ENCODE data around the gene CHKB.

Gene CHKB

GRCh38 chr22:50562523-50563412 lies 19.9 kb downstream of the CHKB start, which contains the start of gene SYCE3:
Gene SYCE3, minus strand, starts transcription at chr22:50562919. Its CDS starts 6,514 bp downstream, at chr22:50556405.
- TF ChIP-seq GATA3 (IDR thresholded peaks at IDR 0.05; ENCODE audit: low read depth, low read length), result no peak
- TF ChIP-seq GATA2 (IDR thresholded peaks at IDR 0.05; ENCODE audit: low read depth, low read length), result no peak

DNA sequence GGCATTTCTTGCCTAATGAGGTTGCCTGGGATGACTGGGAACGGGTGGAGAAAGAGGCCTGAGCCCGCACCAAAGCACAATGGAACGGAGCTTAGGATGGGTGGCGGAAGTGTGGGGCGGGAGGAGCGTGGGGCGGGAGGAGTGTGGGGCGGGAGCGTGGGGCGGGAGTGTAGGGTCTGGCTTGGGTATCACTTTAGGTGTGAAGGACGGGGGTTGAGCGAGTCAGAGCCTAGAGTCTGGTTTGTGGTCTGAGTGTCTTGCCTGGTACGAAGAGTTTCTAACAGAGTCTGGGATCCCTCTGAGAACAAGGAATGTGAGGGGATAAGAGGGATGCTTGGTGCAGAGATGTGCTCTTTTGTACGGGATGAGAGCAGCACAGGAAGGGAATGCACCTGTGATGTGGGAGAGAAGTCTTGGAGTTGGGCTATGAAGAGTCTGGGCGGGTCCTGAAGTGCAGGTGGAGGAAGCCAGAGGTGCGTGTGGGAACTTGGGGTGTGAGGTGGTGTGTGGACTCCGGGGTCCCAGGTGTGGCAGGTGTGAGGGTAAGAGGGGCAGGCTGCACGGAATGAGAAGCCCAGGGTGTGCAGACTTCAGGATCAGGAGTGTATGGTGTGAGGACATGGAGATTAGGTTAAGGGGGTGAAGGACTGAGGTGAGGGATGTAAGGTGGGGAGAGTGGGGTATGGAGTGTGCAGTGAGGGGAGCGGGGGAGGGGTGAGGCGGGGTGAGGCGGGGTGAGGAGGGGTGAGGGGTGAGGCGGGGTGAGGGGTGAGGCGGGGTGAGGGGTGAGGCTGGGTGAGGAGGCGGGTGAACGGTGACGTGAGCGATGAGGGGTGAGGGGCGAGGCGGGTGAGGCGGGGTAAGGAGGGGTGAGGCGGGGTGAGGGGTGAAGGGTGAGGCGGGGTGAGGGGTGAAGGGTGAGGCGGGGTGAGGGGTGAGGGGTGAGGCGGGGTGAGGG lies 21.0 kb downstream of the CHKB start:
- no peak for TF ChIP-seq GATA2 (IDR thresholded peaks at IDR 0.05; ENCODE audit: low read depth, low read length)
- TF ChIP-seq GATA3 (IDR thresholded peaks at IDR 0.05; ENCODE audit: low read depth, low read length), result no peak

- TF ChIP-seq GATA3 (IDR thresholded peaks at IDR 0.05; ENCODE audit: low read depth, low read length) (no peak), GATA2 (IDR thresholded peaks at IDR 0.05; ENCODE audit: low read depth, low read length) (no peak)
These were observed 22.6 kb downstream of the CHKB start for GRCh38 chr22:50560034-50560433.

DNA sequence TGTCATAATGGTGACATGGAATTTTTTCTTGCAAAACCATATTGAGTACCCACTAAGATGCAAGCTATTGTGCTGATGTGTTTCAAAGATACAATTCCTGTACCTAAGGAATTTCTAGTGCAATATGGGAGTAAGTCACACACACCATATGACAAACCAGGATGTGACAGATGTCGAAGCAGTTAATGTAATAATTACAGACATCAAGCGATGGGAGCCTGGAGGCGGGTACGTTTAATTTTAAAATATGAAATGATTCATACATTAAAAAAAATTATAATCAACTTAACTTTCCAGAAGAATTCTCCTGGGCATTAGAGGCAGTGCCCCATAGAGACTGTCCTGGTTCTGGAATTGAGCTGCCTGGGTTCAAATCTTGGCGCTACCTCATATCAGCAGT lies 25.9 kb downstream of the CHKB start:
- no peak for TF ChIP-seq GATA3 (IDR thresholded peaks at IDR 0.05; ENCODE audit: low read depth, low read length)
- no peak for TF ChIP-seq GATA2 (IDR thresholded peaks at IDR 0.05; ENCODE audit: low read depth, low read length)

DNA sequence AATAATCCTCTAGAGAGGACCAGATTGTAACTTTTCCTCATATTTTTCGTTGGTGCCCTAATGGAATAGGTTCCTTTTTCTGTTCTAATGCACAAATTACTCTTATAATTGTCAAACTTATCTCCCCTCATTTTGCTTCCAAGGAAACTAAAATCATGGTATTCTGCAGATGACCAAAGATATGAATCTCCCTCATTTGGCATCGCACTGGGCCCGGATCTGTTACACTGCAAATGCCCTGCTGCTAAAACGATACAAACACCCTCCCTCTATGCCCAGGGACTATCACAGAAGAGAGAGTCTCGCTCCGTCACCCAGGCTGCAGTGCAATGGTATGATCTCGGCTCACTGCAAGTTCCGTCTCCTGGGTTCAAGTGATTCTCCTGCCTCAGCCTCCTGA lies 29.3 kb downstream of the CHKB start:
- peak; percentile 48; the same call in 1 of the 2 replicates for TF ChIP-seq GATA3 (IDR thresholded peaks at IDR 0.05; ENCODE audit: low read depth, low read length)
- peak; percentile 81 for TF ChIP-seq GATA2 (IDR thresholded peaks at IDR 0.05; ENCODE audit: low read depth, low read length)

DNA sequence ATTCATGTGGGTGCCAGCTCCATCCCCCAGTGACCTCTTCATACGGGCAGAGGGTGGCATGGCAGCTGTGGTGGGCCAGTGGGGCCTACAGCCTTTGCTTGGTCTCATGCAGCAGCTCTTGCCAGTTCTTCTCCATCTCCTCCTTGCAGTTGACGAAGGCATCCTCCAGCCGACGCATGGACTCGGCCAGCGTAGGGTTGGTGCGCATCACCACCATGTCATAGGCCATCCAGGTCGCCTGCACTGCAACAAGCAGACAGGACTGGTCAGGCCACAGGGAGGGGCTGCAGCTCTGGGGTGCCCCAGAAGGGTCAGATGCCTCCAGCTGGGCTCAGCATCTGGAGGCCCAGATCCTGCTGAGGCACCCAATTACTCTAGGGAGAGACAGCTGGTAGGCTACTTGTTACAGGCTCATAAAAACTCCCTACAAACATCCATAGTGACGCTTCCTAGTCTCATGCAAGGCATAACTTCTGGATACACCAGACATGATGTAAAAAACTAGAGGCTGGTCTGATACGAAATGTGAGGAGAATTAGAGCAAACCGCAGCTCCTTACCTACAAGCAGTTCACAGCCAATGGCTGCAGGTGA lies 31.4 kb downstream of the CHKB start:
- TF ChIP-seq GATA3 (IDR thresholded peaks at IDR 0.05; ENCODE audit: low read depth, low read length) (no peak), GATA2 (IDR thresholded peaks at IDR 0.05; ENCODE audit: low read depth, low read length) (no peak)

- TF ChIP-seq GATA3 (IDR thresholded peaks at IDR 0.05; ENCODE audit: low read depth, low read length), result no peak
These were observed 32.3 kb downstream of the CHKB start for GRCh38 chr22:50550395-50550794.

DNA sequence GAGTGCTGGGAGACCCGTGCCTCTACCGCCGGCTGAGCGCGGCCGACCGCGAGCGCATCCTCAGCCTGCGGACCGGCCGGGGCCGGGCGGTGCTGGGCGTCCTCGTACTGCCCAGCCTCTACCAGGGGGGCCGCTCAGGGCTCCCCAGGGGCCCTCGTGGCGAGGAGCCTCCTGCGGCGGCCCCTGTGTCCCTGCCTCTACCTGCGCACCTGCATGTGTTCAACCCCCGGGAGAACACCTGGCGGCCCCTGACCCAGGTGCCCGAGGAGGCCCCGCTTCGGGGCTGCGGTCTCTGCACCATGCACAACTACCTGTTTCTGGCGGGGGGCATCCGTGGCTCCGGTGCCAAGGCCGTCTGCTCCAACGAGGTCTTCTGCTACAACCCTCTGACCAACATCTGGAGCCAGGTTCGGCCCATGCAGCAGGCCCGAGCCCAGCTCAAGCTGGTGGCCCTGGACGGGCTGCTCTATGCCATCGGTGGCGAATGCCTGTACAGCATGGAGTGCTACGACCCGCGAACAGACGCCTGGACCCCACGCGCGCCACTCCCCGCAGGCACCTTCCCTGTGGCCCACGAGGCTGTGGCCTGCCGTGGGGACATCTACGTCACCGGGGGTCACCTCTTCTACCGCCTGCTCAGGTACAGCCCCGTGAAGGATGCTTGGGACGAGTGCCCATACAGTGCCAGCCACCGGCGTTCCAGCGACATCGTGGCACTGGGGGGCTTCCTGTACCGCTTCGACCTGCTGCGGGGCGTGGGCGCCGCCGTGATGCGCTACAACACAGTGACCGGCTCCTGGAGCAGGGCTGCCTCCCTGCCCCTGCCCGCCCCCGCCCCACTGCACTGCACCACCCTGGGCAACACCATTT lies 33.5 kb downstream of the CHKB start:
- TF ChIP-seq GATA2 (IDR thresholded peaks at IDR 0.05; ENCODE audit: low read depth, low read length) (no peak), GATA3 (IDR thresholded peaks at IDR 0.05; ENCODE audit: low read depth, low read length) (no peak)

DNA sequence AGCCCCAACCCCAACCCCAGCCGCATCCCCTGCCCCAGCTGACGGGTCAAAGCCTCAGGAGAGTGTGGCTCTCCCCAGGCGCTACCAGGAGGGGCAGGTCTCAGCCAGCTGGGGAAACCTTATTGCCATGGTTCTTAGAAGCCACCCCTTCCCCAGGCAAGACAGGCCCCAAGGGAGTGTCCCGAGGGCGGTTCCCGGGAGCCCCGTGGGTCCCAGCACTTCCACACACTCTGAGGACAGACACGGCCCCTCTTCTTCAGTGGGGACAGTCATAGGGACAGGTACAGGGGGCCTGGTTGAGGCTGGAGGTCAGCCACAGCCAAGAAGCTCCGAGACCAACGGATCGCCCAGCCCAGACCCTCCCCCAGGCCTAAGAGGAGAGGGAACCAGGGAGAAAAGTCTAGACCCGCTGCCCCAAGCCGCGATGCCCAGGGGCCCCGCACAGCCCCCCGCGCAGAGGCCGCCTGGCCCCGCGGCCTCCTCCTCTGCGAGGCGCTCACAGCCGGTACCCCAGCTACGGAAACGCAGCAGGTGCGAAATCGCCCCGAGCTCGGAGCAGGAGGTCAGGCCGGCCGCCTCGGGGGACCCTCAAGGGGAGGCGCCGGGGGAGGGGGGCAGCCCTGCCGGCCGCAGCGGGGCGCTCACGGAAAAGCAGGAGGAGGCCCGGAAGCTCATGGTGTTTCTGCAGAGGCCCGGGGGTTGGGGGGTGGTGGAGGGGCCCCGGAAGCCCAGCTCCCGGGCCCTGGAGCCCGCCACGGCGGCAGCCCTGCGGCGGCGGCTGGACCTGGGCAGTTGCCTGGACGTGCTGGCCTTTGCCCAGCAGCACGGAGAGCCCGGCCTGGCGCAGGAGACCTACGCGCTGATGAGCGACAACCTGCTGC lies 34.4 kb downstream of the CHKB start:
- TF ChIP-seq GATA3 (IDR thresholded peaks at IDR 0.05; ENCODE audit: low read depth, low read length), result no peak
- TF ChIP-seq GATA2 (IDR thresholded peaks at IDR 0.05; ENCODE audit: low read depth, low read length), result no peak

- TF ChIP-seq GATA2 (IDR thresholded peaks at IDR 0.05; ENCODE audit: low read depth, low read length), result no peak
- no peak for TF ChIP-seq GATA3 (IDR thresholded peaks at IDR 0.05; ENCODE audit: low read depth, low read length)
These were observed 35.2 kb downstream of the CHKB start for GRCh38 chr22:50547263-50547985.

DNA sequence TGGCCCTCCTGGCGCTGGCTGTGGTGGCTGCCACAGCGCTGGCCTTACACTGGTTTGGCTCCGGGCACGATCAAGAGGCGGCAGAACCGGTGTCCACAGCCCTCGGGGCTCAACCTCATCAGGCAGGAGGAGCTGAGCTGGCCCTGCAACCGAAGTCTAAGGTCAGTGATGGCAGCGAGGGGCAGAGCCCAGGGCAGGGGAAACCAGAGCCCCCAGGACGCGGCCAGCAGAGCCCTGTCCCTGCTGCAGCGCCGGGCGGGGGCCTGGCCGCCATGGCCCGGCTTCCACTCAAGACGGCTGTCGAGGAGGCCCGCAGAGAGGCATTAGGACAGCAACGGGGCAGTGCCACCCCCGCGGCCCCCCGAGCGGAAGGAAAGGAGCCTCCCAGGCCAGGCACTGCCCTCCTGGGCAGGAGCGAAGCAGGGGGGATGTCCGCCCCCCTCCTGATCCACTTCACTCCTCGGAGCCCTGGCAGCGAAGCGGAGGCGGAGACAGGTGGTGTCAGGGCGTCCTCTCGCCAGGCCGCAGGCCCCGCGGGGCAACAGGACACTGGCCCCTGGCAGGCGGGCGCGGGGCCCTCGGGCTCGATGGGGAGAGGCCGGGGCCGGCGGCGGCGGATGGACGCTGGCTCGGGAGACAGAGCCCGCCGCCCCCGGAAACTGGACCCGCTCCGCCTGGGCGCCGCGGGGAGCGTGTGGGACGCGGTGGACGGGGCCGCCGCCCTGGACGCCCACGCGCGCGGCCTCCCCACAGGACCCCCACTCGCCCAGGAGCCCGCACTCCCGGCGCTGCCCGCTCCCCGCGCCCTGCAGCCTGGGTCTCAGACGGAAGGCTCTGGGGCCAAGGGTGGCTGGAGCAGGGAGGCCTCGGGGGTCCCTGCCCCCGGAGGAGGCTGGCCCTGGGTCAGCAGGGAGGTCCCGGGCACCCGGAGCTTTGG lies 36.1 kb downstream of the CHKB start:
- TF ChIP-seq GATA3 (IDR thresholded peaks at IDR 0.05; ENCODE audit: low read depth, low read length) (no peak), GATA2 (IDR thresholded peaks at IDR 0.05; ENCODE audit: low read depth, low read length) (no peak)
